Mucosa of descending colon (tissue), 3 donors: ENCODE results near the gene POLR1A. TPM values are rescaled to one million over a fixed set of nuclear protein-coding genes. Genes with fewer than 3 reads are reported as not detected.

ENCODE experiments used
- ATAC-seq: fragments of 200-7000 bp; cut with Tn5 transposase; one replicate; pipeline ENCODE4 v1.9.1; 2020; ENCODE audit warnings: mild to moderate bottlenecking, moderate library complexity
- DNase-seq, 3 donors: peaks; one replicate each; pipeline ENCODE4 v3.0.0-alpha.2; 2020
- H3K36me3 ChIP-seq: fragments of 200-600 bp; one replicate; pipeline ENCODE4 v1.8.0; 2021; ENCODE audit warnings: low read depth, mild to moderate bottlenecking
- H3K4me1 ChIP-seq: fragments of 200-600 bp; one replicate; pipeline ENCODE4 v1.8.0; 2021; ENCODE audit warnings: low read depth, mild to moderate bottlenecking
- H3K4me3 ChIP-seq: fragments of 200-600 bp; one replicate; pipeline ENCODE4 v1.8.0; 2021; ENCODE audit warnings: mild to moderate bottlenecking
- H3K9me3 ChIP-seq: fragments of 200-600 bp; one replicate; pipeline ENCODE4 v1.8.0; 2021; ENCODE audit warnings: mild to moderate bottlenecking
- intact Hi-C, 2 donors: fragments of 100-400 bp; cut with DNase I in 1 of 2; cut with micrococcal nuclease in 1 of 2; formaldehyde crosslinking; loops; one replicate each; pipeline versions ENCODE4 v1.11.0 to v1.11.1; 2022; cut with DNase I, micrococcal nuclease
- total RNA-seq, 3 donors: library from RNA; stranded (reverse); fragmentation: NEBNext Ultra II Directional in 2 of 3; extraction: Animal tissue kit (Norgen Biotek cat#: 25700) in 2 of 3; gene quantifications; one replicate each; pipeline versions ENCODE4 v1.2.1 to v1.2.4, GENCODE V29; 2021 to 2023
- TF ChIP-seq, protein P1 (sequence below): fragments of 200-600 bp; IDR thresholded peaks from one replicate; pipeline ENCODE4 v1.8.0; 2022; ENCODE audit warnings: antibody characterized with exemption, mild to moderate bottlenecking
- donor health status: DM: no; HTN: no; CAD: no; lungs with moderate emphysema.
- donor health status: DM: no; HTN: no; CAD: no.
- donor health status: DM: no; HTN: yes; CAD: no.

The POLR1A gene
- total RNA-seq, 3 donors from 2014 or later = 22.8 to 29.3 (median 24.3) TPM

DNA sequence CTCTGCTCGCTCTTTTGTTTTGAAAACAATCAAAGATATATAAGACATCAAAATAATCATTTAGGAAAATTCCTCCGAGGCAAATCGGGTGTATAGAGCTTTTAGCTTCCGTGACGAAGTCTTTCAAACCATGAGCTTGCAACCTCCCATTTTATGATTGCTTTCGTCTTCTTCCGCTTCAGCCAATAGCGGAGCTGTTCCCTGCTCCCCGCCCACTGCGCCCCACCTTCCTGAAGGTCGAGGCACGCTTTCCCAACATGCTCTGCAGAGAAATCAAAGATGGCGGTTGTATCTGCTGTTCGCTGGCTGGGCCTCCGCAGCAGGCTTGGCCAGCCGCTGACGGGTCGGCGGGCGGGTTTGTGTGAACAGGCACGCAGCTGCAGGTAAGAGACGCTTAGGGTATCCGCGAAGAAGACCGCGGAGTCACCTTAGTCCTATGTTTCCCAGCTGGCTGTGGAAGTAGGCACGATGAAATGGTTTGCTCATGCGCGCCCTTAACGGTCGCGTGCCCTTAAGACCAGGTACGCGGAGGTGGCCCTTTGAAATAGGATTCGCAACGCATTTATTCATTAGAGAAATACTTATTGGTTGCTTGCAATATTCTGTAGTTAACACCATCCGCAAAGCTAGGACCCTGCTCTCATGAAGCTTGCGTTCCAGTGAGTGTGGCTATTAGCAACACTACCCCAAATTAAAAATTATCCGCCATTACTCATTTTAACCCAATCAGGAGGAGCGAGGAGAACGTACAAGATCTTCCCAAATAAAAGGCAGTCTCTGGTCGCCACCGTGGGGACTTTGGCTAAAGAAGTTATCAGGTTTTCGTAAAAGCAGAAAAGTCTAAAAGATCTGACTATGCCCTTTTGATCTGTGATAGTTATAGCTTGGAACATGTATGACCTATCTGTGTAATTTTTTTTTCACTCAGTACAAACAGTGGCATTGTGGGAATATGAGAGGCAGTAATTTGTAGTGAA, 571 bp upstream of the POLR1A start, which contains the start of gene PTCD3:
PTCD3 (plus strand) TSS at position 267 of the 977 bp plus-strand sequence; CDS start at position 280, 13 bp downstream.
- H3K36me3 ChIP-seq = no peaks in the 10 kb centered on the region
- H3K9me3 ChIP-seq = no peaks in the 10 kb centered on the region
- intact Hi-C loops = no loop called here
- ATAC-seq = peak; percentile 97
- DNase-seq = peak; percentile 94 to 97 (median 96)
- TF ChIP-seq, protein P1, sequence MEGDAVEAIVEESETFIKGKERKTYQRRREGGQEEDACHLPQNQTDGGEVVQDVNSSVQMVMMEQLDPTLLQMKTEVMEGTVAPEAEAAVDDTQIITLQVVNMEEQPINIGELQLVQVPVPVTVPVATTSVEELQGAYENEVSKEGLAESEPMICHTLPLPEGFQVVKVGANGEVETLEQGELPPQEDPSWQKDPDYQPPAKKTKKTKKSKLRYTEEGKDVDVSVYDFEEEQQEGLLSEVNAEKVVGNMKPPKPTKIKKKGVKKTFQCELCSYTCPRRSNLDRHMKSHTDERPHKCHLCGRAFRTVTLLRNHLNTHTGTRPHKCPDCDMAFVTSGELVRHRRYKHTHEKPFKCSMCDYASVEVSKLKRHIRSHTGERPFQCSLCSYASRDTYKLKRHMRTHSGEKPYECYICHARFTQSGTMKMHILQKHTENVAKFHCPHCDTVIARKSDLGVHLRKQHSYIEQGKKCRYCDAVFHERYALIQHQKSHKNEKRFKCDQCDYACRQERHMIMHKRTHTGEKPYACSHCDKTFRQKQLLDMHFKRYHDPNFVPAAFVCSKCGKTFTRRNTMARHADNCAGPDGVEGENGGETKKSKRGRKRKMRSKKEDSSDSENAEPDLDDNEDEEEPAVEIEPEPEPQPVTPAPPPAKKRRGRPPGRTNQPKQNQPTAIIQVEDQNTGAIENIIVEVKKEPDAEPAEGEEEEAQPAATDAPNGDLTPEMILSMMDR = no peak
- peaks cover 20% of the 10 kb centered on the region for H3K4me1 ChIP-seq
- peak within 1 kb of the TSS; percentile 40 for H3K4me3 ChIP-seq

DNA sequence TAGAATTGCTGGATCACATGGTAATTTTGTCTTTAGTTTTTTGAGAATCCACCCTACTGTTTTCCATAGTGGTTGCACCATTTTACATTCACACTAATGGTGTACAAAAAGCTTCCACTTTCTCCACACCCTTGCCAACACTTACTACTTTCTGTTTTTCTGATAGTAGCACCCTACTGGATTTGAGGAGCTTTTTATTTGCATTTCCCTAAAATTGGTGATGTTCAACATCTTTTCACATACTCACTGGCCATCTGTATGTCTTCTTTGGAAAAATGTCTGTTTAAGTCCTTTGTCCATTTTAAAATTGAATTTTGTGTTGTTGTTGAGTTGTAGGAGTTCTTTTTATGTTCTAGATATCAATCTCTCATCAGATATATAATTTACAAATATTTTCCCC, 3.5 kb downstream of the POLR1A start:
- intact Hi-C loops = no loop called here
- no peaks in the 10 kb centered on the region for H3K36me3 ChIP-seq
- no peak for DNase-seq

DNA sequence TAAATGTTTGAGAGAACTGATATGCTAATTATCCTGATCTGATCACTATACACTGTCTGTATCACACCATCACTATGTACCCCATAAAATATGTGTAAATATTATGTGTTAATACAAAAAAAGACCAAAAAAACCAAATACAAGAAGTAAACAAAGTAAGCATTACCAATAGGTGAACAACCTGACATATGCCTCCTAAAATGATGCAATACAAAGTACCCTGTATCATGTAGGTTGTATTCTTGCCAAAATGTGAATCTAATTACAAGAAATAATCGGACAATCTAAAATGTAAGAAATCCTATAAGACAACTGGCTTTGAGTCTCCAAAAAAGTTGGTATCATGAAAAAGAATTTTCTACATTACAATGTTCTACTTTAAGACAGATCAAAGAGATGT, 7.8 kb downstream of the POLR1A start:
- Histone ChIP-seq H3K9me3 (no peaks in the 10 kb centered on the region), H3K4me1 (no peaks in the 10 kb centered on the region), H3K4me3 (no peak overlapping the region), H3K36me3 (no peaks in the 10 kb centered on the region)
- intact Hi-C loops = no loop called here
- TF ChIP-seq, protein P1 = no peak
- no peak for ATAC-seq
- no peak for DNase-seq

More for the DNA sequence above, 3.5 kb downstream of the POLR1A start:
- no peaks in the 10 kb centered on the region for H3K9me3 ChIP-seq
- peaks cover 15% of the 10 kb centered on the region for H3K4me1 ChIP-seq
- ATAC-seq = no peak
- TF ChIP-seq, protein P1 = no peak
- no peak overlapping the region for H3K4me3 ChIP-seq

DNA sequence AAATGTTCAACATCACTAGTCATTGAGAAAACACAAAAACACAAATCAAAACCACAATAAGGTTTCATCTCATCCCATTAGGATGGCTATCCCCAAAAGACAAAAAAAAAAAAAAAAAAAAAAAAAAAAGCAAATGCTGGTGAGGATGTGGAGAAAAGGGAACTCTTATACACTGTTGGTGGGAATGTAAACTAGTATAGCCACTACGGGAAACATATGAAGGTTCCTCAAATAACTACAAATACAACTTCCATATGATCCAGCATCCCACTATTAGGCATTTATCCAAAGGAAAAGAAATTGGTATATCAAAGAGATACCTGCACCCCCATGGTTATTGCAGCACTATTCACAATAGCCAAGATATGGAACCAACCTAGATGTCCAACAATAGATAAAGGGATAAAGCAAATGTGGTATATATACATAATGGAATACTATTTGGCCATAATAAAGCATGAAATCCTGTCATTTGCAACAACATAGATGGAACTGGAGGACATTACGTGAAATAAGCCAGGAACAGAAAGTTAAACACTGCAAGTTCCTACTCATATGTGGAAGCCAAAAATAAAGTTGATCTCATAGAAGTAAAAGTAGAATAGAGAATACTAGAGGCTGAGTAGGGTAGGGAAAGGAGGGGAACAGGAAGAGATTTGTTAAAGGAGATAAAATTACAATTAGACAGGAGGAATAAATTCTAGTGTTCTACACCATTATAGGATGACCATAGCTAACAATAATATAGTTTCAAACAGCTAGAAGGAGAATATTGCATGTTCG, 8.4 kb downstream of the POLR1A start:
- no peaks in the 10 kb centered on the region for H3K9me3 ChIP-seq
- TF ChIP-seq, protein P1 = no peak
- no peaks in the 10 kb centered on the region for H3K36me3 ChIP-seq
- H3K4me1 ChIP-seq = no peaks in the 10 kb centered on the region
- H3K4me3 ChIP-seq = no peak overlapping the region
- DNase-seq (no peak), ATAC-seq (no peak)
- intact Hi-C loops = no loop called here

DNA sequence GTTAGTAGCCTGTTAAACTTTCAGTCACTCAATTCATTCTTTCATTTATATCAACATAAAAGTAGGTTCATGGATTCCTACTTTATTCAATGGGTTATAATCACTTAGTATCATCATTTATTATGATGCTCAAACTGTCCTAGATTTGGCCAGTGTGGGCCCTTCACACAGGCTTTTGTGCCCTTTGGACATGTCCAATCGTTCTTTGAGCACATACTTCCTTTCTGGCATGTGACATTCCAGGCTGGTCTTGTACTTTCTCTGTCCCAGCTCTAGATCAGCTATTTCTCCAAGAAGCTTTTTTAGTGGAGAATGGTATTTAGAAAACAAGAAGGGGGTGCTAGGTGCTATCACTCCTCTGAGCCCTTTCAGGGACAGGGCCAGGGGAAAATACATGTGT, 11.5 kb downstream of the POLR1A start:
- H3K36me3 ChIP-seq = no peaks in the 10 kb centered on the region
- no peak for ATAC-seq

More for the DNA sequence above, 11.5 kb downstream of the POLR1A start:
- TF ChIP-seq, protein P1 = no peak
- Histone ChIP-seq H3K4me1 (no peaks in the 10 kb centered on the region), H3K4me3 (no peak overlapping the region), H3K9me3 (no peaks in the 10 kb centered on the region)
- no peak for DNase-seq
- intact Hi-C loops = no loop called here
